Stimulated activated naive CD4-positive, alpha-beta T cell (primary cell): Measurements from ENCODE around the gene CNNM1.

Source experiments
- DNase-seq, 6 experiments: peaks; one replicate each; lab custom pipeline; 2025; lab: John Stamatoyannopoulos, UW

CNNM1 gene

DNA sequence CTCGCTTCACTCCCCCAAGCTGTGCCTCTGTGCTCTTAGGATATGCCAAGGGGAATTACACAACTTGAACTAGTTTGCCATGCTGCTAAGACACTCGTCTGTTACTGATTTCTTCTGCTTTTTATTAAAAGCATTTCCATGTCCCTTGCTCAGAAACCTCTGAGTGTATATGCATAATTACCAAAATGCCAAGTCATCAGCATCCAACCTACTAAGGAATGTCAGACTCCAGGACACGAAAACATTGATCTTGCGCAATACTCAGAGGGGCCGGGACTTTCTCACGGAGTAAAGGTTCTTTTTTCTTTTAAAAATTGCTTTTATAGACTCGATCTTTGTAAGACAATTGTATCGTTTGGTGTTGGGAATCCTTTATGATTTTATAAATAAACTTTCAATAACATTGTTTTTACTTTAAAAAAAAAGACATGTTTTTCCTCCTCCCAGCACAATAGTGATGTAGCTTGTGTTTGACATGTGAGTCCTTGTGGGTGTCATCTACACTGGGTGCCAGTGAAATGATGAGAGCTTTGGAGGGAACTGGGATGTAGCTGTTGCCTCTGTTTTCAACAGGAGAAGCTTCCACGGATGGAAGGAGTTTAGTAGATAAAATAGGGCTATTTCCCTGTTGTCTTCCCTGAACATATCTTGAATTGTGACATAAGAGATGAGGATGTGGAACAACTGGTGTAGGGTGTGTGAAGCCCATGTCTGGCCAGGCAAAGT, 43.6 kb downstream of the CNNM1 start:
- DNase-seq: no peak

DNA sequence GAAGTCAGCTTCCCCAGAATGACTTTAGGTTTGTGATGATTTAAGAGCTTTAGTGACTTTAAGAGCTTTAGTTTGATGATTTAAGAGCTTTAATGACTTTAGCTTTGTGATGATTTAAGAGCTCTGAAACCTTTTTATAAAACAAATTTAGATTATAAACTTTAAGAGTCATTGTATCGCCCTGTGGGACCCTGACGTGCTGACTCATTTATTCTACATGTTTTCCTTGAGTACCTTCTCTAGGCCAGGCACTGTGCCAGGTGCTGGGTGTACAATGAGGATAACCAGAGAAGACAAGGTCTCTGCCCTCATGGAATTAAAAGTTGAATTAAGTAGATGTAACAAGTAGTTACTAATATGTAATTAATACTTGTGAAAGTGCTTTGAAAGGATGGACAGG, 45.4 kb downstream of the CNNM1 start:
- DNase-seq: no peak

DNA sequence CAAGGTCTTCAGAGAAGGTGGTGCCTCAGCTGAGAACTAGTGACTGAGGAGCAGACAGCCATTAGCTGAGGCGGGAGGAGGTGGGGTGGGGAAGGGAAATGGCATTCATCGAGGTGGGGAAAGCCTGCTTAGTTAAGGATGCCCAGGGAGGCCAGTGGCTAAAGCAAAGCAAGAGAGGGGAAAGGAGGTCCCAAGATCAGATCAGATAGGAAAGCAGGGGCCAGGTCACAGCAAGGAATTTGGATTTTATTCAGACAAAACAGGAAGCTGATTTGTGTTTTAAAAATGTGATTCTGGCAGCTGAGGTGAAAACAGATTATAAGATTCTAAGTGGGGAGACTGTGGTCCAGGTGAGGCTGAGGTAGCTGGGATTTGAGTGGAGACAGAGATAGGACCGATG, 45.8 kb downstream of the CNNM1 start:
- DNase-seq: no peak

- DNase-seq: no peak
Measured at GRCh38 chr10:99375426-99375825, 46.3 kb downstream of the CNNM1 start.

DNA sequence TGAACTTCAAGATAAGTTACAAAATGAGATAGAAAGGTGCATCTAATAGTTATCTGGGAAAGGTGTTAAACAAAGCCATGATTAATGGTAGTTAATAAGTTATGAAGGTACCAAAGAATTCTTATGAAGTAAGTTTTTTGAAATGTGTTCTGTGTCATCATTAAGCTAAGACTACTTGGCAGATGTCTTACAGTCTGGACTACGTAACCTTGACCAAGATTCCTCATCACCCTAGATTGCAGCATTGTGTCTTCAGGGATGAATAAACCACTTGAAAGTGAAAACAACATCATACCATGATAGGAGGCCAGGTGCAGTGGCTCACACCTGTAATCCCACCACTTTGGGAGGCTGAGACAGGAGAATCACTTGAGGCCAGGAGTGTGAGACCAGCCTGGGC, 53.0 kb downstream of the CNNM1 start:
- DNase-seq: no peak

- no peak for DNase-seq
Measured at GRCh38 chr10:99387071-99387470, 57.9 kb downstream of the CNNM1 start.

DNA sequence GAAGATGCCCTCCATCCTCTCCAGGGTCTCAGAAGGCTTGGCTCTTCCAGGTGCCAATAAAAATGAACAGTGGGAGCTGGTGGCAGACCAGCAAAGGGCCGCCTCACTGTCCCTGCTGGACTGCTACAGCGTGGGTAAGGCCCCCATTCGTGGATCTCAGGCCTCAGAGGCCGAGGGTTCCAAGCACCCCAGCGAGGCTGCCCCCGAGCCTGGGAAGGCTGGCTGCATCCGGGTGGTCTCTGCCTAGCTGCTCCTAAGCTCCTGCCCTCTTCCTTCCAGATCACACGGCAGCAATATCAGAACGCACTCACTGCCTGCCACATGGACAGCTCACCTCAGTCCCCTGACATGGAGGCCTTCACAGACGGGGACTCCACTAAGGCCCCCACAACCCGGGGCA, 58.4 kb downstream of the CNNM1 start:
- no peak for DNase-seq

DNA sequence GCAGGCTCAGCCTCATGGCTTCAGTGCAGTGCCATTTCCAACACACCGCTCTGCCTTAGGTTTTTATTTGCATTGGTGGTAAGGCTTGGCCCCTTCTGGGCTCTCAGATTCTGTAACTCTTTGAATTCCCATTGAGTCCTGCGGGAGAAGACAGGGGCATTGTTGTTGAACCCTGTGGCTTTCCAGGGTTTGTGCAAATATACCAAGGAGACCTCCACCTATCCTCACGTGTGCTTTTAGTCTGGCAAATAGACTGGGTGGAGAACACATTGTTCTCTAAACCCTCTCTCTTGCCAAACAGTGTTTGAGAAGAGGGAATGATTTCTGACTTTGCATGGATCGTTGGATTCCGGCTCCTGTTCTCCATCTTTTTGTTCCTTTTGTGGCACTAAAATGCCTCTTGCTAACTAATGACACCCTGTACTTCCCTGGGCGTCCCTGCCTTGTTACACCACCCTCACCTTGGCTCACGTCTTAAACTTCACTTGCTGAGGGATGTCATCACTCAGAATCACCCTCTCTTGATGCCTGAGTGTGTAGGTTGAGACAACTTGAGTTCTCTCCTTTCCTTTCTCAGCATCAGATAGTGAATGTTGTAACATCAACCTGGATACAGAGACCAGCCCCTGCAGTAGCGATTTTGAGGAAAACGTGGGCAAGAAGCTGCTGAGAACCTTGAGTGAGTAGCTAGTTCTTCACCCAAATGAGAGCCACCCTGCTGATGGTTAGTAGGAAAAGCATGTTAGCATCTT, 60.7 kb downstream of the CNNM1 start:
- DNase-seq: no peak

GRCh38 chr10:99391346-99391745, 62.2 kb downstream of the CNNM1 start:
- DNase-seq: no peak

DNA sequence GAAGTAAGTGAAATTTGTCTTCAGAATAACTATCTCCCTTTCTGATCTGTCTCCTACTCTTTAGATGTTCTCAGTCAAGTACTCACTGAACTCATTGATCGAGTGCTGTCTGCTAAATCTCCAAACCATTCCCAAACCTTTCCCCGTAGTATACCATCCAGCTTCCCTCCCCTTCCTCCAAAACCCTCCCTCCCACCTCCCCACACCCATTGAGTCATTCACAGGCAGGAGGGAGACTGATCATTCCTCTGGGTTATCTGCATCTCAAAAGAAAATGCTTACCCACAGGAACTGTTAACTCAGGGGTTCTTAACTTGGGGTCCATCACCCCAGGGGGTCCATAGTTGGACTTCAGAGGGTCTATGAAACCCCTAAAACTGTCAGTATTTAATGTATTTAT, 63.9 kb downstream of the CNNM1 start:
- DNase-seq: no peak

- DNase-seq: no peak
Measured at GRCh38 chr10:99393683-99394082, 64.5 kb downstream of the CNNM1 start.

GRCh38 chr10:99394256-99394655, 65.1 kb downstream of the CNNM1 start:
- no peak for DNase-seq

DNA sequence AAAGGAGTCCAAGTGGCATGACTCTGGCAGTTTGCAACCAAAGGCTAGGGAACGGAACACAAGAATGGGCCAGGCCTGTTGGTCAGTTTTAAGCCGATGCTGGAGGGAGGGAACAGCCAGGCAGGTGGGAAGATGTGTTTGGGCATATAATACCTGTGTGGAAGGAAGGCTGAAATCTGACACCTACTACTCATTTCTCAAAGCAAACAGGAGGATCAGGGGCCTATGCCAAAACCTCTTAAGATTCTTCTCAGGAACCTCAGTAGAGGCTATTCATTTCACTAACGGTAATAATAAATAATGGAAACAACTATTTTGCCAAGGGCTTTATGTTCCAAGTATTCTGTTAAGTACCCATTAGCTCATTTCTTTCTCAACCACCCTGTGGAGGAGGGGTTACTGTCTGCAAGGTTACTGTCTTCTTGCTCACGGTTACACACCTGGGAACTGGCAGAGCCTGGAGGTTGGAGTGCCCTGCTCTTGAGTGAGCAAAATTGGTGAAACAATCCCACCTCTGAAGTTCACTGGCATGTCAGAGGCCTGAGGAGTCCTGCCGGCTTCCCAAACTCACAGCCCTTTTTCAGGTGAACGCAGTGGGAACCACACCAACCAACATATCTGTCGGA, 65.7 kb downstream of the CNNM1 start:
- DNase-seq: no peak

GRCh38 chr10:99395750-99396445, 66.7 kb downstream of the CNNM1 start:
- no peak for DNase-seq

DNA sequence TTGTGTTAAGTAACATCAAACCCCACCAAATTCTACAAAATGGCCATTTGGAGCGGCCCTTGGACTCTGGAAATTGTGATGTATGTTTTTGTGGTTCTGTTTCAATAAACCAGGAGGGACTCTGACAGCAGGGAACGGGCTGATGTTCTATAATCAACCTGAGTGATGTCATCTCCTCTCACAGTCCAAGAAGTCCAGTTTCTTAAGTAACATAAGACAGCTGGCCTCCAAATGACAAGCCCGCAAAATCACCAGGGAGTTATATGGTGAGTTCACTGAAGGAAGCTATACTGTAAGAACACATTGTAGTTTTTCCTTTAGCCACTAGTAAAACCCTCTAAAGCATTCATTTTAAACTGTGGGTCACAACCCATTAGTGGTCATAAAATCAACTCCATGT, 67.3 kb downstream of the CNNM1 start:
- DNase-seq: no peak

GRCh38 chr10:99399664-99400063, 70.5 kb downstream of the CNNM1 start:
- no peak for DNase-seq

- DNase-seq: no peak
Measured at GRCh38 chr10:99403674-99404073, 74.5 kb downstream of the CNNM1 start.

DNA sequence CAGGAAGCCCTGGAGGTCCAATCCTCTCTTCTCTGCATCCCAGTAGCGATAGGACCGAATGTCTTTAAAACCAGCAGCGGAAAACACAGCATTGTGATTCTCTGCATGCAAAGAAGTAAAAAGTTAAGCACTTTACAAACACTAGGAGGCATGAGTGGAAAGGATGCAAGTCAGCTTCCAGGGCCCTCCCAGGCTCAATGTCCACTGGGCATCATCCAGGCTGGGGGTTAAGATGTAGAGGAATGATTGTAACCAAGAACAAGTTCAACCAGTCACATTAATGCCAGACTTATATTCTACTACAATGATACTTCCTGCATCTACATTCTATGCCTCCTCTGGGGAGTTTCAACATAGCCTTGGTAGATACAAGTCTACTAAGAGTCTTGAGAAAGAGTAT, 77.0 kb downstream of the CNNM1 start:
- DNase-seq: no peak

DNA sequence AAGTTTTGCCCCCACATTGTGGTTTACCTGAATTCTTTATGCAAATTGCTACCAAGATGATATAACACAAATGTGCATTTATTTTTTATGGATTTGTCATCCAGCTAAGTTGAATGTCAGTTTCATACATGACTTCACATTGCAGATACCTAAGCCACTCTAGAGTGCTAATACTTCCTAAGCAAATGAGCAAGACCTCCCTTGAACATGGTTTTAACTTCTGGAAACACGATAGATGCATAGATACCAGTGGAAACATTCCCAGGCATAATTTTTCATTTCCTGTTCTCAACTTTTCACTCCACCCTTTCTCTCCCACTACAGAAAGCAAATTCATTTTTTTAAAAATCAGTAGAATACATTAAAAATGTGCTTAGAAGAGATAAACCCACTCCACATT, 81.0 kb downstream of the CNNM1 start:
- DNase-seq: no peak

DNA sequence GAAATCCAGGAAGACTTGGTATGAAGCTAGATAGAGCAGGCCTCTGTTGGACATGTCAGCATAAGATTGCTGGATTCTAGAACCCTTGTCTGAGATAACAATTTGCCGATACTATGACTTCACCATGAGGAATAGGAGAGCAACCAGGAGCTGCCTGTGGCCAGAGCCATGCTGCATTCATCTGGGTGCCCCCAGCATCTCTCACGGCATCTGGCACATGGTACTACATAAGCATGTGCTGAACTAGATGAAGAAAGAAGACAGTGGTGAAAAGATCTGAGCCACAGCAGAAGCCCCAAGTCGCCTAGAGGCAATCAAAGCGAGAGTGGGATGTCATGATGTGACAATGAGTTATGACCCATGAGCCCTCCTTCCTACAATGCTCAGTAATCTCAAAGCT, 81.7 kb downstream of the CNNM1 start:
- no peak for DNase-seq

GRCh38 chr10:99411546-99411945, 82.4 kb downstream of the CNNM1 start:
- DNase-seq: no peak

DNA sequence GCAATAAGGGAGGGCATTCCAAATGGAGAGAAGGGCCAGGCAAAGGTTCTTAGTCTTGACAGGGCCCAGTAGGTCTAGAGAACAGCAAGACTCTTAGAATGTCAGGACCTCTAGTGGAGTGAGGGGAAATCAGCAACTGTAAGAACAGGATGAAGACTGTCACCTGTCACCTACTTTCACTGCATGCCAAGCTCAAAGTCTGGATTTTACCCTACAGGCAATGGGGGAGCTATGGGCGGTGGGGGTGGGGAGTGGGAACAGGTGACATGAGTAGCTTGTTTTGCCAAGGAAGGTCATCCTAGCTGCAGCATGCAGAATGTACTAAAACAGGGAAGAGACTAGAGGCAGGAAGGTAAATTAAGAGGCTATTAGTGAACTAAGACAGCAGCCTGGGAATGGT, 82.9 kb downstream of the CNNM1 start:
- DNase-seq: no peak
